GM12892 (cell line): Measurements from ENCODE around the gene LRP11.
"Not testable (repeated sequence)": the region's sequence is repeated elsewhere in the genome, so short reads cannot be mapped to it uniquely, and the experiment has no call there.

Experiments used
- DNase-seq: peaks from one replicate; pipeline ENCODE4 v3.0.0; 2011; ENCODE audit not compliant: insufficient read length
- FAIRE-seq: peaks from 2 replicates; lab custom pipeline; 2011; peaks lifted over from hg19 to GRCh38; lab: Jason Lieb, UNC
- POLR2A ChIP-seq: IDR thresholded peaks from 2 replicates; pipeline ENCODE4 v1.6.1; 2011; ENCODE audit warnings: low read depth, low read length, control low read depth
- POLR2AphosphoS5 ChIP-seq: IDR thresholded peaks from 2 replicates; pipeline ENCODE4 v1.6.1; 2011; ENCODE audit warnings: low read depth, low read length, control low read depth
- TAF1 ChIP-seq: IDR thresholded peaks from 2 replicates; pipeline ENCODE4 v1.6.1; 2011; ENCODE audit warnings: low read depth, mild to moderate bottlenecking, control low read depth, low read length, borderline replicate concordance

Gene LRP11

GRCh38 chr6:149896491-149896890 lies 32.3 kb upstream of the LRP11 start:
- DNase-seq (no peak), FAIRE-seq (no peak)
- TF ChIP-seq TAF1 (no peak), POLR2A (no peak), POLR2AphosphoS5 (no peak)

DNA sequence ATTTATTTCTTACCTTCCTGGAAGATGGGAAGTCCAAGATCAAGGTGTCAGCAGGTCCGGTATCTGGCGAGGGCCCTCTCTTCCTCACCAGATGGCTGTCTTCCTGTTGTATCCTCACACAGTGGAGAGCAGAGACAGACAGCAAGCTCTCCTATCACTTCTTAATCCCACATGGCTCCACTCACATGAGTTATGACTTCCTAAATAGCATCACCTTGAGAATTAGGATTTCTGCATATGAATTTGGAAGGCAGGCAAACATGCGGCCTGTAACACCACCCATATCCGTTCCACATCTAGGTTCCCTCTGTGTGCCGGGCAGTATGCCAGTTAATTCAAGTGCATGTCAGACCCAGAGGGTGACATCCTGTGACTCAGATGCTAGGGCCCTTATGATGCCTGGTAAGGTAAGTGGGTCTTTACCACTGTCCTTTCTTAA lies 31.7 kb upstream of the LRP11 start:
- no peak for DNase-seq
- no peak for TF ChIP-seq TAF1
- no peak for TF ChIP-seq POLR2AphosphoS5
- TF ChIP-seq POLR2A: no peak

GRCh38 chr6:149895048-149895590 lies 31.0 kb upstream of the LRP11 start:
- no peak for DNase-seq
- TF ChIP-seq POLR2A (no peak), POLR2AphosphoS5 (no peak), TAF1 (no peak)
- no peak for FAIRE-seq

More for the DNA sequence above, 31.7 kb upstream of the LRP11 start:
- FAIRE-seq: no peak

- not testable (repeated sequence) for FAIRE-seq, DNase-seq
Observed at GRCh38 chr6:149891864-149892263, 27.7 kb upstream of the LRP11 start.

- DNase-seq (no peak), FAIRE-seq (no peak)
- TF ChIP-seq POLR2A (no peak), TAF1 (no peak), POLR2AphosphoS5 (no peak)
Observed at GRCh38 chr6:149891259-149891658, 27.1 kb upstream of the LRP11 start.

- FAIRE-seq: no peak
- DNase-seq: no peak
- TF ChIP-seq TAF1 (no peak), POLR2A (no peak), POLR2AphosphoS5 (no peak)
Observed at GRCh38 chr6:149890629-149891045, 26.5 kb upstream of the LRP11 start.

- DNase-seq (no peak), FAIRE-seq (no peak)
- TF ChIP-seq POLR2AphosphoS5 (no peak), POLR2A (no peak), TAF1 (no peak)
Observed at GRCh38 chr6:149889326-149889725, 25.2 kb upstream of the LRP11 start.

DNA sequence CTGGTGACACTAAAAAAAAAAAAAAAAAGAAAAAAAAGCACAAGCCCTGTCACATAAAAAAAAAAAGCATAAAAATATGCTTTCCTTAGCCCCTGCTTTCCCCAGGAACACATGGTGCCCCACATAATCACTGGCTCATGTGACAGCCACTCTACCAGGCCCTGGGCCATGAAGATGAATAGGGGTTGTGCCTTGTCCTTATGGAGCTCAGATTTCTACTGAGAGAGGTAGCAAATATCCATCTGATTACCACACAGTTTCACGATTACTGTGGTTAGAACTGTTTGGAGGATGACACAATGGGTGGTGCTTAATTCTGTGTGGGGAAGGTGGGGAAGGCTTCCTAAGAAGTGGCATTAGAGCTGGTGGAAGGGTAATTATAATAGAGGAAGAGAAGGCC lies 24.5 kb upstream of the LRP11 start:
- DNase-seq (no peak), FAIRE-seq (no peak)
- TF ChIP-seq TAF1 (no peak), POLR2AphosphoS5 (no peak), POLR2A (no peak)

DNA sequence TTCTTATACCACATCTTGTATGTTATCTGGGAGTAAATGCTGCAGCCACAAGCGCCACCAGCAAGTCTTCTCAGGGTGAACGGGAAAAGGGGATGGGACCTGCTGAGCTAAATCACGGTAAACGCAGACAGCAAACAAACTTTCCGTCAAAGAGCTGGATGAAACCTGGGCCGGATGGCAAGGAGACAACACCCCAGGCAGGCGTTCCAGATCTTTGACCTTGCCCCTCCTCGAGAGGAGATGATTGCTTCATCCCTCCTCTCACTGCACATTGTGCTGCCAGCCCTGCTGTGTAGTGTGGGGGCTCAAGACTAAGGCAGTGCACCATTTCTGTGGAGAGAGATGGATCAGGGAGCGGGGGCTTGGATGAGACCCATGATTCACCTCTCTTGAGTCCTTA lies 23.9 kb upstream of the LRP11 start:
- no peak for DNase-seq
- FAIRE-seq: no peak
- TF ChIP-seq POLR2AphosphoS5: no peak
- no peak for TF ChIP-seq TAF1
- no peak for TF ChIP-seq POLR2A

DNA sequence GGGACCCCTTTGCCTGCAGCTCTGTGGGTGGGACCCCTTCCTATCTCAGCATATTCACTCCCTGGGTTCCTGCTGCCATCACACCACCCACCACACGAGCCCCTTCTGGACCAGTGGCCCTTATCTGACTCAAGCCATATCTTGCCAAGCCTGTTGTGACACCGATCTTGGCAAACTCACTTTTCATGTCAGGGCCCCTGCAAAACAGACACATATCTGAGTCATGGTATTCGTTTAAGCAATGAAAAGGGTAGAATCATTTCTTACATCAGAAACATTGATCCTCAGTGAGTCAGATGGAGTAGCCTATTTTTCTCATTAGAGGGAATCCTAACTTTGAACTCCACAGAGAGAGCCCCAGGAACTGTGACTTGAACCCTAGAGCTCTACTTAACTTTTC lies 23.2 kb upstream of the LRP11 start:
- TF ChIP-seq POLR2AphosphoS5: no peak
- TF ChIP-seq POLR2A: no peak
- TF ChIP-seq TAF1: no peak
- DNase-seq (no peak), FAIRE-seq (no peak)

DNA sequence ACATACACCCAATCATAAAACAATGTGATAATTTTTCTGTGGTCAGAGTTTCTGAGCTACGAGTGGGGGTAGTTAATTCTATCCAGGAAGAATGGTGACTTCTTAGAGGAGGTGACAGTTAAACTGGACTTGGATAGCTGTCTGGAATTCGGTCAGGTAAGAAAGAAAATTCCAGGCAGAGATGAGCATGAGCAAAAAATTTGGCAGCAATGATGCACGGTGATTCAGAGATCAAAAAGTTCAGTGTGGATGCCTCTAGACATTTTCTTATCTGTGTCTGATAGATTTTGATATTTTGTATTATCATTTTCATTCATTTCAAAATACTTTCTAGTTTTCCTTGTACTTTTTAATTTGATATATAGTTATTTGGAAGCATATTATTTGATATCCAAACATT lies 21.7 kb upstream of the LRP11 start:
- no peak for DNase-seq
- FAIRE-seq: no peak
- TF ChIP-seq POLR2AphosphoS5 (no peak), TAF1 (no peak), POLR2A (no peak)

GRCh38 chr6:149884617-149885016 lies 20.5 kb upstream of the LRP11 start:
- TF ChIP-seq POLR2AphosphoS5 (no peak), TAF1 (no peak), POLR2A (no peak)
- FAIRE-seq (no peak), DNase-seq (no peak)

DNA sequence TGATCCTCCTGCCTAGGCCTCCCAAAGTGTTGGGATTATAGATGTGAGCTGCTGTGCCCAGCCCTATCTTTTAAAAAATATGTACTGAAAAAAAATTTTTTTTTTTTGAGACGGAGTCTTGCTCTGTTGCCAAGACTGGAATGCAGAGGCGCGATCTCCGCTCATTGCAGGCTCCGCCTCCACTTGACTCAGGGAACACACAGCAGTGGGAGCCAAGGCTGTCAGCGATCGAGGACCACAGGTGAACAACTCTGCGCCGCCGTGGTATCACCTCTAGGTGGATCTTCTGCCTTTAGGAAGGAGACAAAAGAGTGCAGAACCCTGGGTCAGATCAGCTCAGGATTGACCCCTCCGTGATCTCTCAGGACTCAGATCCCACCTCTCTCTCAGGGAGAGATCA lies 20.1 kb upstream of the LRP11 start:
- TF ChIP-seq POLR2A: no peak
- no peak for TF ChIP-seq TAF1
- TF ChIP-seq POLR2AphosphoS5: no peak
- DNase-seq (no peak), FAIRE-seq (no peak)
